SK-N-SH treated with all-trans-retinoic acid at 6 μM for 48 hours (cell line): ENCODE data around the gene KDM2B.

Experiments
- ATAC-seq: fragments of 200-7000 bp; cut with Tn5 transposase; 3 replicates; pipeline ENCODE4 v1.9.1; 2020; ENCODE audit warnings: mild to moderate bottlenecking, moderate library complexity
- ARNTL ChIP-seq: fragments of 450-650 bp; formaldehyde crosslinking; IDR thresholded peaks from 2 replicates; pipeline ENCODE4 v1.5.0; 2020; ENCODE audit warnings: low read depth, mild to moderate bottlenecking, moderate library complexity, borderline replicate concordance
- BACH2 ChIP-seq: fragments of 250-450 bp; sonication (Bioruptor Pico); IDR thresholded peaks from 2 replicates; pipeline ENCODE4 v1.9.0; 2021; ENCODE audit warnings: mild to moderate bottlenecking, borderline replicate concordance
- CREB5 ChIP-seq: fragments of 250-450 bp; sonication (Bioruptor Pico); IDR thresholded peaks from 2 replicates; pipeline ENCODE4 v1.5.1; 2020; ENCODE audit warnings: low read depth, mild to moderate bottlenecking, moderate library complexity
- CSDC2 ChIP-seq: fragments of 250-450 bp; sonication (Bioruptor Pico); IDR thresholded peaks from 2 replicates; pipeline ENCODE4 v1.5.0; 2020; ENCODE audit warnings: mild to moderate bottlenecking, moderate library complexity
- CSRNP3 ChIP-seq: fragments of 250-450 bp; sonication (Bioruptor Pico); IDR thresholded peaks from 2 replicates; pipeline ENCODE4 v1.5.1; 2021; ENCODE audit warnings: mild to moderate bottlenecking, moderate library complexity
- ESRRG ChIP-seq: fragments of 250-450 bp; sonication (Bioruptor Pico); IDR thresholded peaks from 2 replicates; pipeline ENCODE4 v1.6.1; 2021; ENCODE audit warnings: mild to moderate bottlenecking
- GLIS3 ChIP-seq: fragments of 250-450 bp; sonication (Bioruptor Pico); IDR thresholded peaks from 2 replicates; pipeline ENCODE4 v1.5.0; 2020; ENCODE audit warnings: mild to moderate bottlenecking, moderate library complexity
- ISL1 ChIP-seq: fragments of 250-450 bp; sonication (Bioruptor Pico); IDR thresholded peaks from 2 replicates; pipeline ENCODE4 v2.1.2; 2022; ENCODE audit warnings: mild to moderate bottlenecking, moderate library complexity
- OSR1 ChIP-seq: fragments of 250-450 bp; sonication (Bioruptor Pico); IDR thresholded peaks from 2 replicates; pipeline ENCODE4 v1.8.0; 2022; ENCODE audit warnings: moderate library complexity, mild to moderate bottlenecking, inconsistent platforms
- PPARA ChIP-seq: fragments of 250-450 bp; sonication (Bioruptor Pico); IDR thresholded peaks from 2 replicates; pipeline ENCODE4 v1.5.0; 2020; ENCODE audit warnings: mild to moderate bottlenecking, borderline replicate concordance
- RARB ChIP-seq: fragments of 250-450 bp; sonication (Bioruptor Pico); IDR thresholded peaks from 2 replicates; pipeline ENCODE4 v1.8.0; 2021; ENCODE audit warnings: mild to moderate bottlenecking, moderate library complexity
- SNAI2 ChIP-seq: fragments of 250-450 bp; sonication (Bioruptor Pico); IDR thresholded peaks from 2 replicates; pipeline ENCODE4 v1.5.0; 2020; ENCODE audit warnings: mild to moderate bottlenecking, moderate library complexity
- TCF4 ChIP-seq: fragments of 250-450 bp; sonication (Bioruptor Pico); IDR thresholded peaks from 2 replicates; pipeline ENCODE4 v1.8.0; 2021; ENCODE audit warnings: mild to moderate bottlenecking, moderate library complexity, borderline replicate concordance
- TOX ChIP-seq: fragments of 250-450 bp; sonication (Bioruptor Pico); IDR thresholded peaks from 2 replicates; pipeline ENCODE4 v1.8.0; 2021; ENCODE audit warnings: mild to moderate bottlenecking, moderate library complexity, borderline replicate concordance
- ZC3H10 ChIP-seq: fragments of 250-450 bp; sonication (Bioruptor Pico); IDR thresholded peaks from 2 replicates; pipeline ENCODE4 v1.5.1; 2021; ENCODE audit warnings: mild to moderate bottlenecking, moderate library complexity
- ZFP3 ChIP-seq: fragments of 250-450 bp; sonication (Bioruptor Pico); IDR thresholded peaks from 2 replicates; pipeline ENCODE4 v1.5.0; 2020; ENCODE audit warnings: mild to moderate bottlenecking, moderate library complexity
- ZFP30 ChIP-seq: fragments of 450-650 bp; formaldehyde crosslinking; IDR thresholded peaks from 2 replicates; pipeline ENCODE4 v1.5.0; 2022; ENCODE audit warnings: mild to moderate bottlenecking, moderate library complexity
- ZNF565 ChIP-seq: fragments of 450-650 bp; formaldehyde crosslinking; conservative IDR thresholded peaks from 2 replicates; pipeline ENCODE4 v1.5.0; 2020; ENCODE audit warnings: low read depth, mild to moderate bottlenecking, moderate library complexity
- ZNF70 ChIP-seq: fragments of 450-650 bp; formaldehyde crosslinking; IDR thresholded peaks from 2 replicates; pipeline ENCODE4 v1.5.0; 2020; ENCODE audit warnings: mild to moderate bottlenecking, moderate library complexity
- ZNF8 ChIP-seq: fragments of 450-650 bp; formaldehyde crosslinking; IDR thresholded peaks from 2 replicates; pipeline ENCODE4 v1.5.0; 2020; ENCODE audit warnings: mild to moderate bottlenecking, moderate library complexity
- TF ChIP-seq, protein P1 (sequence below): fragments of 250-450 bp; sonication (Bioruptor Pico); IDR thresholded peaks from 2 replicates; pipeline ENCODE4 v1.8.0; 2021; ENCODE audit warnings: low read depth, mild to moderate bottlenecking, moderate library complexity, borderline replicate concordance
- TF ChIP-seq, protein P2 (sequence below): fragments of 250-450 bp; sonication (Bioruptor Pico); IDR thresholded peaks from 2 replicates; pipeline ENCODE4 v1.8.0; 2020; ENCODE audit warnings: mild to moderate bottlenecking, moderate library complexity, borderline replicate concordance
- TF ChIP-seq, protein P3 (sequence below): fragments of 250-450 bp; sonication (Bioruptor Pico); IDR thresholded peaks from 2 replicates; pipeline ENCODE4 v1.5.0; 2020; ENCODE audit warnings: mild to moderate bottlenecking, moderate library complexity

Gene KDM2B

DNA sequence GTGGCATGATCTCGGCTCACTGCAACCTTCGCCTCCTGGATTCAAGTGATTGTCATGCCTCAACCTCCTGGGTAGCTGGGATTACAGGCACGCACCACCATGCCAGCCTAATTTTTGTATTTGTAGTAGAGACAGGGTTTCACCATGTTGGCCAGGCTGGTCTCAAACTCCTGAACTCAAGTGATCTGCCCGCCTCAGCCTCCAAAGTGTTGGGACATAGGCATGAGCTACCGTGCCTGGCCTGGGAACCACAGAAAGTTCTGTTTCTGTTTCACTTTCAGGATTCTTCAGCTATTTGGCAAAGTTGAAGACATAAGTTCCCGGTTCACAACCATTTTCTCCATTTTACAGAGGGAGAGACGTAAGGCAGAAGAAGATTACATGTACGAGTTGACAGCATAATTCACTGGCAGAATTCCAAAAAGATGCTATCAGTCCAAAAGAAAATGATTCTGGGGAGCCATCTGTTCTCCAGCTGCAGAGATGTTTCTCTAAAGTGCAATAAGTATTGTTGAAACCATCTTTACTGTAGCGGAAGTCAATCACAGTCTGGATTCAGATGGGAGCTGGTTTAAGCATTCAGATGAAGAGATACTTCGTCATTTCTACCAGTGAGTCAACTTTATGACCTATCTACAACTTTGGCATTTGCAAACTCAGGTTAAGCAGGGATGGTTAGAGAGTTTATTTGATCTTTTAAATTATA, 189.1 kb downstream of the KDM2B start:
- peak; percentile 87 for ATAC-seq
- TF ChIP-seq PPARA (CRISPR knock-in tag) (no peak), CSDC2 (CRISPR knock-in tag) (0 out of 2 replicates have a peak, but pooled peaks have one; percentile 14), TCF4 (peak; percentile 99), CSRNP3 (0 out of 2 replicates have a peak, but pooled peaks have one; percentile 32), CREB5 (CRISPR knock-in tag) (0 out of 2 replicates have a peak, but pooled peaks have one; percentile 9), OSR1 (CRISPR knock-in tag) (no peak), ZNF8 (CRISPR knock-in tag) (no peak), ISL1 (peak; percentile 92), SNAI2 (CRISPR knock-in tag) (peak; percentile 78; the same call in 1 of the 2 replicates), ARNTL (CRISPR knock-in tag) (no peak), RARB (CRISPR knock-in tag) (no peak), BACH2 (CRISPR knock-in tag) (no peak), GLIS3 (CRISPR knock-in tag) (0 out of 2 replicates have a peak, but pooled peaks have one; percentile 24), ZNF70 (CRISPR knock-in tag) (0 out of 2 replicates have a peak, but pooled peaks have one; percentile 23), TOX (CRISPR knock-in tag) (no peak), ZNF565 (CRISPR knock-in tag) (no peak), ZFP3 (CRISPR knock-in tag) (peak; percentile 57; the same call in 1 of the 2 replicates), ZC3H10 (CRISPR knock-in tag) (no peak)
- TF ChIP-seq, protein P1, sequence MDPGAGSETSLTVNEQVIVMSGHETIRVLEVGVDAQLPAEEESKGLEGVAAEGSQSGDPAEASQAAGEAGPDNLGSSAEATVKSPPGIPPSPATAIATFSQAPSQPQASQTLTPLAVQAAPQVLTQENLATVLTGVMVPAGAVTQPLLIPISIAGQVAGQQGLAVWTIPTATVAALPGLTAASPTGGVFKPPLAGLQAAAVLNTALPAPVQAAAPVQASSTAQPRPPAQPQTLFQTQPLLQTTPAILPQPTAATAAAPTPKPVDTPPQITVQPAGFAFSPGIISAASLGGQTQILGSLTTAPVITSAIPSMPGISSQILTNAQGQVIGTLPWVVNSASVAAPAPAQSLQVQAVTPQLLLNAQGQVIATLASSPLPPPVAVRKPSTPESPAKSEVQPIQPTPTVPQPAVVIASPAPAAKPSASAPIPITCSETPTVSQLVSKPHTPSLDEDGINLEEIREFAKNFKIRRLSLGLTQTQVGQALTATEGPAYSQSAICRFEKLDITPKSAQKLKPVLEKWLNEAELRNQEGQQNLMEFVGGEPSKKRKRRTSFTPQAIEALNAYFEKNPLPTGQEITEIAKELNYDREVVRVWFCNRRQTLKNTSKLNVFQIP (CRISPR knock-in tag), result no peak
- TF ChIP-seq, protein P2, sequence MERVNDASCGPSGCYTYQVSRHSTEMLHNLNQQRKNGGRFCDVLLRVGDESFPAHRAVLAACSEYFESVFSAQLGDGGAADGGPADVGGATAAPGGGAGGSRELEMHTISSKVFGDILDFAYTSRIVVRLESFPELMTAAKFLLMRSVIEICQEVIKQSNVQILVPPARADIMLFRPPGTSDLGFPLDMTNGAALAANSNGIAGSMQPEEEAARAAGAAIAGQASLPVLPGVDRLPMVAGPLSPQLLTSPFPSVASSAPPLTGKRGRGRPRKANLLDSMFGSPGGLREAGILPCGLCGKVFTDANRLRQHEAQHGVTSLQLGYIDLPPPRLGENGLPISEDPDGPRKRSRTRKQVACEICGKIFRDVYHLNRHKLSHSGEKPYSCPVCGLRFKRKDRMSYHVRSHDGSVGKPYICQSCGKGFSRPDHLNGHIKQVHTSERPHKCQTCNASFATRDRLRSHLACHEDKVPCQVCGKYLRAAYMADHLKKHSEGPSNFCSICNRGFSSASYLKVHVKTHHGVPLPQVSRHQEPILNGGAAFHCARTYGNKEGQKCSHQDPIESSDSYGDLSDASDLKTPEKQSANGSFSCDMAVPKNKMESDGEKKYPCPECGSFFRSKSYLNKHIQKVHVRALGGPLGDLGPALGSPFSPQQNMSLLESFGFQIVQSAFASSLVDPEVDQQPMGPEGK (CRISPR knock-in tag), result no peak
- TF ChIP-seq, protein P3, sequence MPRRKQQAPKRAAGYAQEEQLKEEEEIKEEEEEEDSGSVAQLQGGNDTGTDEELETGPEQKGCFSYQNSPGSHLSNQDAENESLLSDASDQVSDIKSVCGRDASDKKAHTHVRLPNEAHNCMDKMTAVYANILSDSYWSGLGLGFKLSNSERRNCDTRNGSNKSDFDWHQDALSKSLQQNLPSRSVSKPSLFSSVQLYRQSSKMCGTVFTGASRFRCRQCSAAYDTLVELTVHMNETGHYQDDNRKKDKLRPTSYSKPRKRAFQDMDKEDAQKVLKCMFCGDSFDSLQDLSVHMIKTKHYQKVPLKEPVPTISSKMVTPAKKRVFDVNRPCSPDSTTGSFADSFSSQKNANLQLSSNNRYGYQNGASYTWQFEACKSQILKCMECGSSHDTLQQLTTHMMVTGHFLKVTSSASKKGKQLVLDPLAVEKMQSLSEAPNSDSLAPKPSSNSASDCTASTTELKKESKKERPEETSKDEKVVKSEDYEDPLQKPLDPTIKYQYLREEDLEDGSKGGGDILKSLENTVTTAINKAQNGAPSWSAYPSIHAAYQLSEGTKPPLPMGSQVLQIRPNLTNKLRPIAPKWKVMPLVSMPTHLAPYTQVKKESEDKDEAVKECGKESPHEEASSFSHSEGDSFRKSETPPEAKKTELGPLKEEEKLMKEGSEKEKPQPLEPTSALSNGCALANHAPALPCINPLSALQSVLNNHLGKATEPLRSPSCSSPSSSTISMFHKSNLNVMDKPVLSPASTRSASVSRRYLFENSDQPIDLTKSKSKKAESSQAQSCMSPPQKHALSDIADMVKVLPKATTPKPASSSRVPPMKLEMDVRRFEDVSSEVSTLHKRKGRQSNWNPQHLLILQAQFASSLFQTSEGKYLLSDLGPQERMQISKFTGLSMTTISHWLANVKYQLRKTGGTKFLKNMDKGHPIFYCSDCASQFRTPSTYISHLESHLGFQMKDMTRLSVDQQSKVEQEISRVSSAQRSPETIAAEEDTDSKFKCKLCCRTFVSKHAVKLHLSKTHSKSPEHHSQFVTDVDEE (CRISPR knock-in tag), result peak; percentile 79; the same call in 1 of the 2 replicates

DNA sequence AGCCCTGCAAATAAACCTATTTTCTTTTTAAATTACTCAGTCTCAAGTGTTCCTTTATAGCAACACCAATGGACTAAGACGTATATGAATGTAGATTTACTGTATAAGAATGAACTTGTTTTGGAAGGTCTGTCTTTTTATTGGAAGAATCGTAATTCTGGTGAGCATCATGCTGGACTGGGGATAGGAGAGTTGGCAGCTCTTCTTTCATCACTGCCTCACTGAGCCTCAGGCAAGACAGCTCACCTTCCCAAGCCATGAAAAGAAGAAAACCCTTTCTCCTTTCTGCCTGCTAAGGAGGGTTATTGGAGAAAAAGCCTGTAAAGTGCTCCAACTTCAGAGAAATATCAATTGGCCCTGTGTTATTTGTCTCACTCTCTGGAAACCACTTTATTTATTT, 190.0 kb downstream of the KDM2B start:
- no peak for TF ChIP-seq PPARA (CRISPR knock-in tag)
- TF ChIP-seq CSDC2 (CRISPR knock-in tag), result no peak
- no peak for TF ChIP-seq ZNF8 (CRISPR knock-in tag)
- no peak for TF ChIP-seq SNAI2 (CRISPR knock-in tag)
- TF ChIP-seq ISL1, result no peak
- no peak for TF ChIP-seq OSR1 (CRISPR knock-in tag)
- no peak for TF ChIP-seq ZNF565 (CRISPR knock-in tag)
- TF ChIP-seq TCF4, result no peak
- TF ChIP-seq ZFP3 (CRISPR knock-in tag), result no peak
- TF ChIP-seq ESRRG (CRISPR knock-in tag), result no peak
- TF ChIP-seq, protein P3 (CRISPR knock-in tag), result no peak
- TF ChIP-seq BACH2 (CRISPR knock-in tag), result no peak
- no peak for TF ChIP-seq ARNTL (CRISPR knock-in tag)
- TF ChIP-seq ZFP30 (CRISPR knock-in tag), result no peak
- TF ChIP-seq CSRNP3, result no peak
- no peak for TF ChIP-seq TOX (CRISPR knock-in tag)
- no peak for ATAC-seq
